Activated effector memory CD4-positive, alpha-beta T cell treated with anti-CD3 and anti-CD28 coated beads, Interleukin-2, amount 50 U/mL, for 16 hours (primary cell): Measurements from ENCODE around the gene PRAC2.
A peak's percentile ranks its signal among the peaks of the same experiment; 100 is the strongest.

Experiments
- DNase-seq: peaks from one replicate; pipeline ENCODE4 v3.0.0-alpha.2; 2020

Gene PRAC2

DNA sequence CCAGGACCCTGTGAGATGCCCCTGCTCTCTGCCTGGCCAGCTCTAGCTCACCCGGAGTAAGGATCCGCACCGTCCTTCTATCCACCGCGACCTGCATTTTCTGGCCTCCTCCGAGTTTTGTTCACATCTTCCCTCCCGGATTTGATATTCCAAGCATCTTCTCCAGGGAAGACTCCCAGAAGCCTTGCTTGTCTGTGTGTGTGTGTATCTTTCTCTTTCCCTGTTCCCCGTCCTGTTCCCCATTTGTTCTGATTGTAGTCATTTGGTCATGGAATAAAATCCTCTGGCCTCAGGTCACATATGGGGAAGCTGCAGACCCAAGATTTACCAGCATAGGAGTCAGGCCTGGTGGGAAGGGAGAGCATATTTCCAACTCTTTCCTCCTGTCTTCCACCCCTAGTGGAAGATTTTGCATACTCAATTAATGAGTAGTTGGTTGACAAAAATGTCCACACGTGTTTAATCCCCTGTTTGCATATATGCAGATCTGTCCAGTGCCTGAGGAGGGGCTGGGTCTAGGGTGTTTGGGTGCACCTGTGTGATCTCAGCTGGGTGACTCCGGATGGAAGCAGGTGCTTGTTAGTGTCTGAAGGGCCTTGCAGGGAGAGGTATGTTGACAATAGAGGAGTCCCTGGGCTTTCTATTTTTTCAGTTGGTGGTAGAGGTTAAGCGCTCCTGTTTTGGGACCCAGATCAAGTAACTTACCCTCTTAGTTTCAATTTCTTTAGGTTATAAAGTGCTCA, 2.5 kb upstream of the PRAC2 start:
- DNase-seq, result no peak

DNA sequence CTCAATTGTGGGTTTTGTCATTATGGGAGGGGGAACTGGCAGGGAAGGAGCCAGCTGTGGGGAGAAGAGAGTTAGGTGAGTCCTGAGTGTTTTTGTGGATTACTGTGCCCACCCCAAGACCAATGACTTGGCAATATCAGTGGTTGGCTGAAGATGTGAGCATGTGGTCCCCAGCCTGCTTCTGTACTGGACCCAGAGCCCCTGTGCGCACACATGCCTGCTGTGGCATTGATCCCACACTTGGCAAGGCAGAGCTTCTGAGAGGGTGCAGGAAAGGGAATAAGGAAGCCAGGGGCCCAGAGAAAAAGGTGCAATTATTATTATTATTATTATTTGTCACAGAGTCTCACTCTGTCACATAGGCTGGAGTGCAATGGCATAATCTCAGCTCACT, 2.0 kb upstream of the PRAC2 start:
- DNase-seq, result no peak

DNA sequence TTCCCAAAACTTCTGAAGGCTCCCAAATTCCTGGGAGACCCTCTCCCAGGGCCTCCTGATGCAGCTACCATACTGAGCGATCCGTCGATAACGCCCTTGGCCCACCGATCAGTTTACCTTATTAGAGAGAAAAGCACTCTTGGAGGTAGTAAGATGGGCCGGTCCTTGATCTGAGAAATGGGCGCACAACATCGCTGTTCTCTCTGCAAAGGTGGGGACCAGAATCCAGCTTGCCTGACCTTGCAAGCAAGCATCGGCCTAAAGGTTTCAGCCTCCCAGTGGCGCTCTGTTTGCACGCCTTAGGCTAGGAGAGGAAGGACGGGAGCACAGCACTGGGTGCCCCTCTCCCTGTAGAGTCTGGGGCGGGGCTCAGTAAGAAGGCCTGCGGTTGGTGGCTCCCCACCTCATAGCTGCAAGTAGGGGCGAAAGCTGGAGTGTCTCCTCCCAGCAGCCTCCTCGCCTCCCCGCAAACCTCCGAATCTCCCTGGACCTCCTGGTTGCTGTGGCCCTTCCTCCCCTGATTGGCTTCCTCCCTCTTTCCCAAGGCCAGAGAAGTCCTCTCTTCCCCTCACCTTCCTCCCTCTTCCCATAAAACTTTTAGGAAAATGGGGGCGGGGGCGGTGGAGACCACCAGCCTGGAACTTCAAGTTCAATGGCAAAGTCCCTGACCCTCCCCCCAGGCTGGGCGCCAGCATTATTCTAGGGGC, 631 bp upstream of the PRAC2 start, which contains the start of gene PRAC1:
PRAC1 (minus strand) TSS at position 318 of the 707 bp plus-strand sequence; CDS start at position 192, 126 bp downstream.
- no peak for DNase-seq

DNA sequence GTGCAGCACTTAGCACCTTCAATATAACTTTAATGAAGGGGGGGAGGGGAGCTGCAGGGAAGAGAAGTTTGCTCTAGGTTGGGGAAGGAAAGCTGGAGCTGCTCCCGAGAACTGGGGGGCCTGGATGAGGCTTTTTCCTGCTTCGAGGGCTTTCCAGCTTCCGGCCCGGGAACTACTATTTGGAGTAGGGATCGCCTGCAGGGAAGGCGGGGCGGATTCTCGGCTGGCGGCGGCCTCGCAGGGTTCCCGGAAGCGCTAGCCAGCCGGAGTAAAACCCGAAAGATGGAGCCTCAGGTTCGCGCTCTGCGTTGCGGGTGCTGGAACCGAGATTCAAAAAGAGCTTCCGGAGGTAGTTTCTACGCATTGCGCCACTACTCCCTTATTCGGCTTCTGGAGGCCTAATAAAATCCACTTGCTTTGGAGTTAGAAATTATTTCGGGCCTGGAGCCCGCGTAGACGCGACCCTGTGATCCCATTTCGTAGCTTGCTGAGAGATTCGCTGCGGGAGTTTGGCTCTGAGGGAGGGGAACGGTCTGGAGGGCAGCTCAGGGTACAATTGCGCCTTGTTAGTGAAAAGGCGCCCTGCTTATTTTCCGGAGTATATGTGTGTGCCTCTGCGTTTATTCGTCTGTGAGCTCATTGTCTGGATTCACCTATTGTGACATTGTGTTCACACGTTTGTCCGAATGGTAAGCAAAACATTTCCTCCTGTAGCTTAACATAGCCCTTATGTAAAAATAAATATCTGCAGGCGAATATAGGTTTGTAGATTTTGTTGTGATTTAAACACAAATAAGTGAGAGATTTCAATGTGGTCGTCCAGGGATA, 652 bp downstream of the PRAC2 start:
- peak; percentile 68 for DNase-seq

DNA sequence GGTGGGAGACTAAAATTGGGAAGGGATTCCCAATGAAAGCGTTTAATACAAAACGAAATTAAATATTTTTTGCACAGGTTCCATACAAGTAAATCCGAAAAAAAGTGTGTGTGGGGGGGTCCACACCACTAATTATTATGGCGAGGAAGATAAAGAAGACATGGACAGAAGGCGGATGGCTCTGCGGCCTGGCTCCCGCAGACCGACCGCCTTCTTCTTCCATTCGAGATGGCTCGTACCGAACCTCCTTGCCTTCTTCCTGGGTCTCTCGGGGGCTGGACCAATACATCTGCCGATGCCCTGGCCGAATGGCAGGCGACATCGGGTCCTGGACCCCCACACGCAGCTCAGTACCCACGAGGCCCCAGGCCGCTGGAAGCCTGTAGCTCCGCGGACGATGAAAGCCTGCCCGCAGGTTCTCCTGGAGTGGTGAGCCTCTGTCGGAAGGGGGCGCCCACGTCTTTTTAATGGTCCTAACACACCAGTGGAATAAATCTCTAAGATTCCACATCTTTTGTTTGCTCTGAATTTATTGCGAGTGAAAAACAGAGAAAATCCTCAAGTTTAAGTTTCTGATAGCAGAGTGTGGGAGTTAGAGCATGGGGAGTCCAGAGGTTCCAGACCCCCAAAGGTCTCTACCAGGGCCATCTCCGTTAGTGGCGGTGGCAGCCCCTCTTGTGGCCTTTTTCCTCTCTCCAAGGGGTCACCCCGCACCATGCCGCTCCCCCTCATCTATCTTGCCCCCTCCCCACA, 1.4 kb downstream of the PRAC2 start:
- peak; percentile 88 for DNase-seq

DNA sequence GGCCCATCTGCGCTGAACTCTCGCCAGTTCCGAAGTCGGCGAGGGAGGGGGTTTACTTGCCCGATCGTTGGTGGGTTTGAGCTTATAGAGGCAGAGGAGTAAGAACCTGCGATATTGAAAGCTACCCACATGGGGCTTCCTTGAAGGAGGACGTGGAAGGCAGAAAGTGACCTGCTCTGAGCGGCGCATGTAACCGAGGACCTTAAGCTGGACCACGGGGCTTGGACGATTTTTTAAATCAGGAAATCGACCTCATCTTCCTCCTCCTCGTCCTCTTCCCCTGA, 2.0 kb downstream of the PRAC2 start:
- no peak for DNase-seq

DNA sequence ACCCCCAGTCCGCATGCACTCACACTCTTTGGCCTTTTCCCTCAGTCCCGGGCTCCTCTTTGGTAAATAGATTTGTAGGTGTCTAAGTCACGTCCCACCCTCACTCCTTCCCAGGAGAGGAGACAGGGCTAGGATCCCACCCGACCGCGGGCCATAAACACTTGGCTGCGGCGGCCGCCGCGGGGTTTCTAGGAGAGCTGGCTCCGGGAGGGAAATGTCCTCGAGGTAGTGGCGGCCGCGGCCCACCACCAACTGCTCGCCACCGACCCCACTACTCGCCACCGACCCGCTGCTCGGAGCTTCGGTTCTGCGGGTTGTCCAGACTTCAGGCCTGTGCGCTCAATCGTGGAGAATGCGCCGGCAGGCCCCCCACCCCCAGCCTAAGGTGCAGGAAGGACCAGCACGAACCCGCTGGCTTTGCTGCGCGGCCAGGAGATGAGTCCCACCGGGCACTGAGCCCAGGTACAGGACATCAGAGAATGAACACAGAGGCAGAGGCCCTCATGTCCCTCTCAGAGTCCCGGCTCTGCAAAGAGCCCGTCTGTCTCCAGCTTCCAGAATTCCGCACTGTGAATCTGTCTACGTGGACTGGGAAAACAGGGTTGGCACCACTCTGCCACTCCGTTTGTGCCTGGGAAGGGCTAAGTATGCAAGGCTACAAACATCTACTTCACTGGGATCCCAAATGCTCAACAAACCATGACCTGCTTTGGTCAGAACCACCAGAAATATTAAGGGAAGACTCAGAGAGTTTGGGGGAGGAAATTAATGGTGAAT, 2.5 kb downstream of the PRAC2 start:
- no peak for DNase-seq

DNA sequence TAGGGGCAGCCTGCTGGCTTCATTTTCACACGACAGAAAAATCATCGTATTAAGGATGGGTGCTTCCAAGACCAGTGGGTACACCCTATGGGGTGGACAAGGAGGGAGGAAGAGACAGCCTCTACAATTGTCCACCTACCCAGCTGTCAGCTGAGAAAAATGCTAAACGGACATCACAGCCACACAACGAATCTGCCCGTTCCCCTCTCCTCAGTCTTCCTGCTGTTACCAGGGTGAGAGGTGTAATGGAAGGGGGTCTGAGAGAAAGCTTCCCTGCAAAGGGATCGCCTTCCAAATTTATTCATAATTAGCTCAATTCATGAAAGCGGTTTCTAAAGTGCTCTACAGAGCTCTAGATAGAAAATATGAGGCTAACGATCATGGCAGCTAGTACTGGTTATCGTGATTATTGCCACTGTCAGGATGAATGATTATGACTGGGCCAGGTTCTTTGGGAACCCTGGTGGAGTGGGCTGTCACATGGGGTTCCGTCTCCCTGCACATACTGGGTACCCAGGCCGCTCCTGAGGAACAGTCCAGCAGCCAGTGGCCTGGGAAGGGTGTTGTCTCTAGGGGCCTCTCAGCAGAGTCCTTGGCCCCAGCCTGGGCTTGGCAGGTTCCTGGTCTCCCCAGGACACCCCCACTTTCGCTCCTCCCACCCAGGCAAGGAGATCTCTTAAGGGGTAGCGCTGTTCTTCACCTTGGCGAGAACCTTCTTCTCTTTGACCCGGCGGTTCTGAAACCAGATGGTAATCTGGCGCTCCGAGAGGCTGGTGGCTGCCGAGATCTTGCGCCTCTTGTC, 3.3 kb downstream of the PRAC2 start:
- no peak for DNase-seq

DNA sequence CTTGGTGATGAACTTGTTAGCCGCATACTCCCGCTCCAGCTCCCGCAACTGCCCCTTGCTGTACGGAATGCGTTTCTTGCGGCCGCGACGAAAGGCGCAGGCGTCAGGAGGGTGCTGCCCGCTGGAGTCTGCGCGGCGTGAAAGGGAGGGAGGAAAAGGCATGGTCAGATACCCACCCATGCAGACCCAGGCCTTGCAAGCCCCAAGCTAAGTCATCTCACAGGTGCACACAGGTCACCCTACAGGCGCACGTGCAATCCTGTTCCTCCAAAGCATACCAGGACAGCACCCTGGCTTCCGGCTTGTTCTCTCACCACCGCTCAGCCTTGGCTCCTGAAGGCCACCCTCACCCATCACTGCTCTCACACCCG, 3.9 kb downstream of the PRAC2 start:
- DNase-seq, result no peak

DNA sequence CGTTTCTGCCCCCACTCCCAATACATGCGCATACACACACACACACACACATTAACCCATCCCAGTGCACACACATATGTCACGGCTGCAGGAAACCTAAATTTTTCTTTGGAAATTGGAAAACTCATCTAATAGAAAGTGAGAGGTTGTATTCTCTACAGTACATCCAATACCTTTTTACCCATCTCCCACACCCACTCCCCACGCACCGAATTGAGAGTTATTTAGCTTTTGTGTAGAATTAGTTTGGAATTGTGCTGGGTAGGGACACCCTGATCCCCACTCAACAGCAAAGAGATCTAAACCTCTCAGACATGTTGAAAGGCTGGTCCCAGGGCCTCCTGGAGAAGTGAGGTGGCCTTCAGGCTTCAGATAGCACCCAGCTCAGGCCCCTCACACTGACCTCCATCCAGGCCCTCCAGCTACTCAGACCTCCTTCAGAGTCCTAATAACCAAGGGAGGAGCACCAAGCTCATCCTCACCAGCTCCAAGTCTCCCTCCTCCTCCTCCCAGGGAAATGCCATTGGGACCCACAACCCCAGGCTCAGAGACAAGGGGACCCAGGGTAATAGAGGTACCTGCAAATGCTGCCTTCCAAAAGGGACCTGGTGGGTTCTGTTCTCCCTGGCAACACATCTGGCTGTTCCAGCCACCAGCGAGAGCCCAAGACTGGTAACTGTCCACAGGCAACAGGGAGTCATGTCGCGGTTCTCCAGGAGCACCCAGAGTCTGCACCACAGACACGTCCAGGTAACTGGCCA, 4.6 kb downstream of the PRAC2 start:
- DNase-seq, result no peak

DNA sequence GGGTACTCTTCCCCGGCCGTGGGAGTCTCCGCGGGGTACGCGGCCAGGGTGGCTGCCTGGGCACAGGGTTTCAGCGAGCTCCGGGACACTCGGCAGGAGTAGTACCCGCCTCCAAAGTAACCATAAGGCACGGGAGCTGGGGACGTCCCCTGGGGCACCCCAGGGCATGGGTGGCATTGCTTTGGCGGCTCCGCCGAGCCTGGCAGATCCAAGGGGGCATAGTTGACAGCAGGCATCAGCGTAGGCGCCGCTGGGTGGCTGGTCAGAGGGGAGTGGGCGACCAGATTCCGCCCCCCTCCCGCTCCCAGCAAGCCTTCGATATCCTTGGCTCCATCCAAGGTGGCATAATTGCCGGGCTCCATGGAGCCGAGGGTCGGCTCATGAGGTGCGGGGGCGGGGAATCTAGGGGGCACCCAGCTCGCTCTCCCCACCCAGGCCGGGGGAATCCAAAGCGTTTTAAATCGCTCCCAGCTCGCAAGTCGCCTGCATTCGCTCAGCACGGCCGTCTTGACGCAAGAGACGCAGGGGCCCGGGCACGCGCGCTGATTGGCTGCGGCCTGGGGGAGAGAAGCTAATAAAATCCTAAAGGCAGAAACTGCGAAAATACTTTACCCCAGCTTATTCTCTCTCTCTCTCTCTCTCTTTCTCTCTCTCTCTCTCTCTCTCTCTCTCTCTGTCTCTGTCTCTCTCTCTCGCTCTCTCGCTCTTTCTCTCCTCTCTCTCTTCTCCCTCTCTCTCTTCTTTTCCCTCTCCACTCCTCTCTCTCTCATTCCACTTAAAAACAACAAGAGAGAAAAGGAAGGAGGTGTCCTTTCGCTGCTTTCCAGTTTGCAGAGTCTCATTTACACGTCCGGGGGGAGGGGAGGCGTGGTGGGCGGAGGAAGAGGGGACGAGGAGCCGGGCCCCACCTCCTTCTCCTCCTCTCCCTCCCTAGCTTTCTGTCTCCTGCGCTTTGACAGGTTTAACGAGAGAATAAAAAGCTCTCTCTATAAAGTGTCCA, 5.5 kb downstream of the PRAC2 start, which contains the start of gene HOXB13:
HOXB13 (minus strand) TSS at position 519 of the 1,000 bp plus-strand sequence; CDS start at position 362, 157 bp downstream.
- peak; percentile 77 for DNase-seq

DNA sequence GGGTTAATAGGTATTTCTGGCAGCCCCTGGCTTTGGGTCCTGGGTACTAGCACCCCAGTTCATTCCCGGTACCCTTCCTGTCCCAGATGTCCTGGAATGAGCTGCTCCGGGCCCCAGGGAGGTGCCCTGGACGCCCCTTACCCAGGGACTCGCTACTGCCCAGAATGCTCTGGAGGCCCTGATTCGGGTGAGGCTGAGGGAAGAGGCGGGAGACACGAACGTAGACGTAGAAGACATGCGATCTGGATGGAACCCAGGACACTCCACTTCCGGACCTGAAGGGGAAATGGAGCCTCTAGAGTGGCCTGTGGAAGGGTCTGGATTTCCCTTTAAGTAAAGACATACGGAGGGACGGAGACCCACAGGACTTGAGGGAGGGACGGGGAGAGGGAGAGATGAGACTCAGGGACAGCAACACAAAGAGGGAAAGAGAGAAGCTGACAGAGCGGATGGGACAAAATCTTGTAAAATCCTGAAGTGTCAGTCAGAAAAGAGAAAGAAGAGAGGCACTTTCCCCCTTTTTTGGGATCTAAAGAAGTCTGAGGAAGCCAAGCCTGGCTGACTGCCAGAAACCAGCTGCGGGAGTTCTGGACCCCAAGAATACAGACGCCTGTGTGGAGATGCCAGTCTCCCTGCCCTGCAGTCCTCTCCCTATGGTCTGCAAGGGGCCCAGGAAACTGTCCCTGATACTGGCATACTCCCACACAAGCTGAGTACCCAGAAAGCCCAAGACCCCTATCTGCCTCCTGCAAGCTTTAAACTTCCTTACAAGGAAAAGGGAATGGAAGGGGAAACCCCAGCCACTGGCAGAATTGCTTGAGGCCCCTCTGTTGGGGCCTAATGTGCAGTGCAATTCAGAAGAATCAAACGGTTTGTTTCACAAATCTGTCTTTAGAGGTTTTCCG, 6.6 kb downstream of the PRAC2 start:
- DNase-seq, result peak; percentile 41

DNA sequence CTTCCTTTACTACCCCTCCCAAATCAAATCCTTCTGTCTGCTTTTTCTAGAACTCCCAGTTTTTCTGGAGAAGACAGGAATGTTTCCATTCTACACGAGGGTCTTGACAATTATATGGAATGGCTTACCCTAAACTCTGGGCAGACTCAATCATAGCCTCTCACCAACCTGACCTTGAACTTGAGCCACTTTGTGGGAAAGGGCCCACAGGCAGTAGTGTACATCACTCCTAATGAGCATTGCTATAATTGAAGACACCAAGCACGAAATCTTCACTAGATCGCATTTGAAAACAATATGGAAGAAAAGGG, 7.2 kb downstream of the PRAC2 start:
- DNase-seq, result no peak

DNA sequence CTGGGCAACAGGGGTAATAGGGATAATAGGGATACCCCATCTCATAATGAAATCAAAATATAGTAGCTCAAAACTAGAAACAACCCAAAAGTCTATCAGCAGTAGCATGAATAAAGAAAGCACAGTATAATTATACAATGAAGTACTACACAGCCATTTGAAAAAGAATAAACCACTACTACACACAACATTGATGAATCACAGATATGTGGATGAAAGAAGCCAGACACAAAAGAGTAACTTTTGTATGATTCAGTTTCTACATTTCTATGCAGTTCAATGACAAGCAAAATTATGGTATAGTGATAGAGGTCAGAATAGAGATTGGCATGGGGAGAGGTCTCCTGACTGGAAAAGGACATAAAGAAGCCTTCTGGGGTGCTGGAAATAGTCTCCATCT, 8.4 kb downstream of the PRAC2 start:
- no peak for DNase-seq

DNA sequence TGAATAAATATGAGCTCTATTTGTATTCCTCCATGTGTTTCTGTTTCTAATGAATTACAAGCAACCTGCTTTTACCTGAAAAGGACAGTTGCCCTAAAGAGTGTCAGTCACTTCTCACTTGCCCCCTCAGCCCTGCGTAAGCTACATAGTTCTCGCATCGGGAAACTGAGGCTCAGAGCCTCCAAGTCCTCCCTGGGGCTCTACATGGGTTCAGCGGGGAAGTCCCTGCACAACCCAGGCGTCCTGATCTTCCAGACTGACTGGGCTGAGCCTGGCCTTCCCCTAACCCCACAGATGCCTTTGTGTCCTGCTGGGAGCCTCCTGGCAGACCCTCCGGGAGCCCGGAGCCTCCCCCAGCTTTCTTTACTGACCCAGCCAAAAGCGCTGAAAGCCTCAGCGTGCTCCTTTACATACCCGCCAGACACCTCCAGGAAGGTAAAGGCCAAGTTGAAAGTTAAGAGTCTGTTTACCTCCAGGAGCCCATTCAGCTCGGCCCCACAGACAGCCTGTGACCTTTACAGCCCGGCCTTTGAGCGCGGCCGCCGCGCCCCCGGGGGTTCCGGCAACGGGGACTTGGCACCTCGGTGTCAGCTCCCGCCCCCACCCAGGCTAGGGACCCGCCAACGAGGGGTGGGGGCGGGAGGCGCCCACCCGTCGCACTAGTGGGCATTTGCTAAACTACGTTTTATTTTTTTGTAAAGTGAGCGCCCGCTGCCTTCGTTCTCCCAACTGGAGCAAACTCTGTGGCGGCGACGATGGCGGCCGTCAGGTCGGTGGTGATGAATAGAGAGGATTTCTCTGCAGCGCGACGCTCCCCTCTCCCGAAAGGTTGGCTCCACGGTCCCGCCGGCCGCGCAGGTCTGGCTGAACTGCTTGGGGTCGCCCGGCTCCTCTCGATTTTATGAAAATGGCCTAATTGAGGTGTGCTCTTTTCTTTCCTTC, 10.0 kb downstream of the PRAC2 start:
- DNase-seq, result peak; percentile 55

DNA sequence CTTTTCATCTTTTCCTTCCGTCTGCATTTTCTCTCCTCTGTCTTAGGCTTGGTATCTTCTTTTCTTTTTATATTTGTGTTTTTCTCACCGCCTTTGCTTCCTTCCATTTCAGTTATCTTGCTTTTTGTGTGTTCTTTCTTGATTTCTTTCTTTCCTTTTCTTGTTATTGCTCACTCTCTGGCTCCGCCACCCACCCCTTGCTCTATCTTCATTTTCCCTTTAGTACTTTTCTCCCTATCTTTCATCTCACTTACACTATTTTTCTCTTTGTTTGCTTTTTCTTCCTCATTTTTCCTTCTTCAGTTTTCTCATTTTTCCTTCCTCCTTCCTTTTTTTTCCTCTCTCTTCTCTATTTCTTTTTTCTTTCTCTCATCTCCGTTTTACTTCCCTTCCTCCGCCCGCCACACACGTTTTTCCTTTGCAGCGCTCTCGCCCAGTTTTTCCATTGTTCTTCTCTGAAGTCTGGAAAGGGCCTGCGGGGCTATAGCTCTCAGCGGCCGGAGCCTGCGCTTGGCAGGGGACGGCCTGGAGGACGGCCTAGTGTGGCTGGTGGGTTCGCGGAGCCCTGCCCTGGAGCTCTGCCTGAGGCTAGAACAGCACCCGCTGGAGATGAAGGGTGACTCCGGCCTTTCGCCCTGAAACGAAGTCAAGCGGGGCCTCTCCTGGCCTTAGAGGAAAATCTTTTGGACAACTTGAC, 10.8 kb downstream of the PRAC2 start:
- DNase-seq, result peak; percentile 60
